ENCODE results near the gene SMAD3. TPM values are rescaled to one million over a fixed set of nuclear protein-coding genes. Genes with fewer than 3 reads are reported as not detected.

SMAD3 gene
- total RNA-seq, 2 experiments from 2014 or later = 41.2 to 77.8 TPM

DNA sequence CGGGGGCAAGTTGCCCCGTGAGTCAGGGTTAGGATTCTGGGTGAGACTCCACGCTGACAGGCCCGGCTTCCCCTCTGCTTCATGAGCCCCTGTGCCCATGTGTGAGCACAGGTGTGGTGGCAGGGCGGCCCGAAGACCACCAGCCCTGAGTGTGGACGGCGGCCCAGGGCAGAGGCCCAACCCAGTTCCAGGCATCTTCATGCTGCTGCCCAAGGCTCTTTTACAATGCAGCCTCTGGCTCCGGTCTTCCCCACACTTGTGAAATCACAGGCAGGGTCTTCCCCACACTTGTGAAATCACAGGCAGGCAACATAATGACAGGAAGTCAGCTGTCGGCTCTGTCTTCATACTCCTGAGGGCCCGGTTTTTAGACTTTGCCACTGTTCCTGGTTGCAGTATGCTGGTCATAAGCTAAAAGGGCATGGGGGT, 110.3 kb downstream of the SMAD3 start:
- DNase-seq (ENCODE audit: low spot score) = no peak
- peaks cover 64% of the 10 kb centered on the region for H3K36me3 ChIP-seq (ENCODE audit: insufficient read depth, low read length)
- TF ChIP-seq, protein P1, sequence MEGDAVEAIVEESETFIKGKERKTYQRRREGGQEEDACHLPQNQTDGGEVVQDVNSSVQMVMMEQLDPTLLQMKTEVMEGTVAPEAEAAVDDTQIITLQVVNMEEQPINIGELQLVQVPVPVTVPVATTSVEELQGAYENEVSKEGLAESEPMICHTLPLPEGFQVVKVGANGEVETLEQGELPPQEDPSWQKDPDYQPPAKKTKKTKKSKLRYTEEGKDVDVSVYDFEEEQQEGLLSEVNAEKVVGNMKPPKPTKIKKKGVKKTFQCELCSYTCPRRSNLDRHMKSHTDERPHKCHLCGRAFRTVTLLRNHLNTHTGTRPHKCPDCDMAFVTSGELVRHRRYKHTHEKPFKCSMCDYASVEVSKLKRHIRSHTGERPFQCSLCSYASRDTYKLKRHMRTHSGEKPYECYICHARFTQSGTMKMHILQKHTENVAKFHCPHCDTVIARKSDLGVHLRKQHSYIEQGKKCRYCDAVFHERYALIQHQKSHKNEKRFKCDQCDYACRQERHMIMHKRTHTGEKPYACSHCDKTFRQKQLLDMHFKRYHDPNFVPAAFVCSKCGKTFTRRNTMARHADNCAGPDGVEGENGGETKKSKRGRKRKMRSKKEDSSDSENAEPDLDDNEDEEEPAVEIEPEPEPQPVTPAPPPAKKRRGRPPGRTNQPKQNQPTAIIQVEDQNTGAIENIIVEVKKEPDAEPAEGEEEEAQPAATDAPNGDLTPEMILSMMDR (conservative IDR thresholded peaks at IDR 0.05; ENCODE audit: low read length) = no peak
- TF ChIP-seq EZH2phosphoT487 (IDR thresholded peaks at IDR 0.05; ENCODE audit: borderline replicate concordance, low read depth, low read length) = no peak
- no peak overlapping the region for H2AFZ ChIP-seq (ENCODE audit: low read length)
- H3K79me2 ChIP-seq (ENCODE audit: insufficient read depth, low read depth, low read length) = no peaks in the 10 kb centered on the region
- H3K4me1 ChIP-seq (ENCODE audit: insufficient read depth, low read length, poor library complexity, severe bottlenecking) = peaks cover 14% of the 10 kb centered on the region
- H3K4me2 ChIP-seq (ENCODE audit: low read length) = no peak overlapping the region
- no peaks in the 10 kb centered on the region for H3K9me3 ChIP-seq (ENCODE audit: low read length)
- BruUV-seq (replicated peaks) = no TSS peak
- POLR2A ChIA-PET = no interaction called here
- no peaks in the 10 kb centered on the region for H4K20me1 ChIP-seq (ENCODE audit: insufficient read depth, low read length)
- CTCF ChIA-PET (ENCODE audit: unreplicated experiment) = interaction anchor here (0.6 kb wide), 1 partner anchor 15 kb away, joined by 3 read pairs; no protein-coding TSS in a partner anchor
- no peaks in the 10 kb centered on the region for H3K9me2 ChIP-seq (ENCODE audit: insufficient read depth, low read length)
- intact Hi-C loops (cut with micrococcal nuclease; ENCODE audit: unreplicated experiment) = loop anchor here (5.0 kb wide), 1 partner anchor 228 kb away; no protein-coding TSS in a partner anchor
- H3K27ac ChIP-seq (ENCODE audit: low read depth, low read length, poor library complexity, severe bottlenecking) = no peak overlapping the region
- no peak overlapping the region for H3K4me3 ChIP-seq (ENCODE audit: low read depth, low read length, poor library complexity, severe bottlenecking)

- H3K27ac ChIP-seq (ENCODE audit: low read depth, low read length, poor library complexity, severe bottlenecking) = no peak overlapping the region
- no peaks in the 10 kb centered on the region for H3K9me3 ChIP-seq (ENCODE audit: low read length)
- H3K9me2 ChIP-seq (ENCODE audit: insufficient read depth, low read length) = no peaks in the 10 kb centered on the region
- intact Hi-C loops (cut with micrococcal nuclease; ENCODE audit: unreplicated experiment) = loop anchor here (5.0 kb wide), 1 partner anchor 229 kb away; no protein-coding TSS in a partner anchor
- no peaks in the 10 kb centered on the region for H3K79me2 ChIP-seq (ENCODE audit: insufficient read depth, low read depth, low read length)
- ChIA-PET CTCF (ENCODE audit: unreplicated experiment) (interaction anchor here (0.5 to 0.6 kb wide), 2 partner anchors 14 to 42 kb away, joined by 3 read pairs; no protein-coding TSS in a partner anchor), POLR2A (no interaction called here)
- TF ChIP-seq, protein P1 (conservative IDR thresholded peaks at IDR 0.05; ENCODE audit: low read length) = no peak
- TF ChIP-seq EZH2phosphoT487 (IDR thresholded peaks at IDR 0.05; ENCODE audit: borderline replicate concordance, low read depth, low read length) = no peak
- no peak overlapping the region for H2AFZ ChIP-seq (ENCODE audit: low read length)
- no peak overlapping the region for H3K4me2 ChIP-seq (ENCODE audit: low read length)
- no TSS peak for BruUV-seq (replicated peaks)
- no peaks in the 10 kb centered on the region for H4K20me1 ChIP-seq (ENCODE audit: insufficient read depth, low read length)
- H3K36me3 ChIP-seq (ENCODE audit: insufficient read depth, low read length) = peaks cover 61% of the 10 kb centered on the region
- DNase-seq (ENCODE audit: low spot score) = no peak
- H3K4me3 ChIP-seq (ENCODE audit: low read depth, low read length, poor library complexity, severe bottlenecking) = no peak overlapping the region
- H3K4me1 ChIP-seq (ENCODE audit: insufficient read depth, low read length, poor library complexity, severe bottlenecking) = peaks cover 14% of the 10 kb centered on the region
Measured at GRCh38 chr15:67176195-67176971, 111.0 kb downstream of the SMAD3 start.

DNA sequence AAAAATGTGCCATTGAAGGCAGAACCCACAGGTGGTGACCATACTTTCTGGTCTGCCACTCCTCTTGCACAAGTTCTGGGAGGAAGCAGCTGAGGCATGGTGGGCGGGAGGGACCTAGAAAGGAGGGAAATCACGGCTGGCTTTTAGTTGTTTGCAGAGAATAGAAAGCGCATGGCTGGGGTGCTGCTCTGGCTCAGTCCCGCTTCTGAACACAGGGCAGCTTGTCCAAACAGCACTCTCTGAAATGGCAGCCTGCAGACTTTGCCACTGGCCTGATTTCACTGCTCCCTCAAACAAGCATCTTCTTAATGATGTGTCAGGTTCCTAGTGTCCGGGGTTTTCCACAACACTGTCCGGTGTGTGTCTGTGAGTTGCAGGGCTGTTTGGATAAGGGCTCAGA, 112.3 kb downstream of the SMAD3 start:
- no peak overlapping the region for H2AFZ ChIP-seq (ENCODE audit: low read length)
- H3K9me3 ChIP-seq (ENCODE audit: low read length) = no peaks in the 10 kb centered on the region
- no peak overlapping the region for H3K4me3 ChIP-seq (ENCODE audit: low read depth, low read length, poor library complexity, severe bottlenecking)
- no peaks in the 10 kb centered on the region for H3K79me2 ChIP-seq (ENCODE audit: insufficient read depth, low read depth, low read length)
- peaks cover 14% of the 10 kb centered on the region for H3K4me1 ChIP-seq (ENCODE audit: insufficient read depth, low read length, poor library complexity, severe bottlenecking)
- no peaks in the 10 kb centered on the region for H3K9me2 ChIP-seq (ENCODE audit: insufficient read depth, low read length)
- intact Hi-C loops (cut with micrococcal nuclease; ENCODE audit: unreplicated experiment) = loop anchor here (5.0 kb wide), 1 partner anchor 230 kb away; no protein-coding TSS in a partner anchor
- H3K4me2 ChIP-seq (ENCODE audit: low read length) = no peak overlapping the region
- no peak for TF ChIP-seq EZH2phosphoT487 (IDR thresholded peaks at IDR 0.05; ENCODE audit: borderline replicate concordance, low read depth, low read length)
- TF ChIP-seq, protein P1 (conservative IDR thresholded peaks at IDR 0.05; ENCODE audit: low read length) = no peak
- H3K36me3 ChIP-seq (ENCODE audit: insufficient read depth, low read length) = peaks cover 55% of the 10 kb centered on the region
- no peaks in the 10 kb centered on the region for H4K20me1 ChIP-seq (ENCODE audit: insufficient read depth, low read length)
- CTCF ChIA-PET (ENCODE audit: unreplicated experiment) = no interaction called here
- H3K27ac ChIP-seq (ENCODE audit: low read depth, low read length, poor library complexity, severe bottlenecking) = no peak overlapping the region
- POLR2A ChIA-PET = interaction anchor here (0.6 kb wide), 2 partner anchors 10 to 343 kb away, joined by 3 read pairs; partner anchors contain the start of gene C15orf61
- no peak for DNase-seq (ENCODE audit: low spot score)
- BruUV-seq (replicated peaks) = no TSS peak
